ENCODE measurements around the gene STT3B.
"Not testable (repeated sequence)": the region's sequence is repeated elsewhere in the genome, so short reads cannot be mapped to it uniquely, and the experiment has no call there.

The STT3B gene

GRCh38 chr3:31532587-31533168 lies at the start of gene STT3B:
Gene STT3B, plus strand, starts transcription at chr3:31532925. Its CDS starts 74 bp downstream, at chr3:31532999.
- no peak for DNase-seq

GRCh38 chr3:31483776-31484175 lies 48.9 kb upstream of the STT3B start:
- DNase-seq = no peak

GRCh38 chr3:31485196-31485595 lies 47.5 kb upstream of the STT3B start:
- DNase-seq = no peak

GRCh38 chr3:31486865-31487533 lies 45.7 kb upstream of the STT3B start:
- no peak for DNase-seq

GRCh38 chr3:31488475-31489017 lies 44.2 kb upstream of the STT3B start:
- no peak for DNase-seq

GRCh38 chr3:31490502-31490901 lies 42.2 kb upstream of the STT3B start:
- DNase-seq = no peak

GRCh38 chr3:31491660-31492059 lies 41.1 kb upstream of the STT3B start:
- DNase-seq = no peak

GRCh38 chr3:31493149-31493548 lies 39.6 kb upstream of the STT3B start:
- no peak for DNase-seq

GRCh38 chr3:31495971-31496665 lies 36.6 kb upstream of the STT3B start:
- DNase-seq = no peak

GRCh38 chr3:31498791-31499190 lies 33.9 kb upstream of the STT3B start:
- no peak for DNase-seq

GRCh38 chr3:31499281-31499680 lies 33.4 kb upstream of the STT3B start:
- DNase-seq = no peak

- DNase-seq = no peak
Observed at GRCh38 chr3:31502803-31503221, 29.9 kb upstream of the STT3B start.

- DNase-seq = no peak
Observed at GRCh38 chr3:31503456-31503855, 29.3 kb upstream of the STT3B start.

GRCh38 chr3:31504230-31504629 lies 28.5 kb upstream of the STT3B start:
- no peak for DNase-seq

GRCh38 chr3:31505371-31506048 lies 27.2 kb upstream of the STT3B start:
- no peak for DNase-seq

GRCh38 chr3:31506515-31506914 lies 26.2 kb upstream of the STT3B start:
- DNase-seq = not testable (repeated sequence)

GRCh38 chr3:31508452-31509146 lies 24.1 kb upstream of the STT3B start:
- no peak for DNase-seq

- DNase-seq = no peak
Observed at GRCh38 chr3:31509147-31509728, 23.5 kb upstream of the STT3B start.

- DNase-seq = no peak
Observed at GRCh38 chr3:31514570-31514969, 18.2 kb upstream of the STT3B start.

- no peak for DNase-seq
Observed at GRCh38 chr3:31515486-31516284, 17.0 kb upstream of the STT3B start.

GRCh38 chr3:31516757-31517156 lies 16.0 kb upstream of the STT3B start:
- no peak for DNase-seq
